RWPE2 (cell line): ENCODE data around the gene CCDC146.
A peak's percentile ranks its signal among the peaks of the same experiment; 100 is the strongest.

Experiments used
- ATAC-seq: fragments of 200-7000 bp; cut with Tn5 transposase; 3 replicates; pipeline ENCODE4 v1.9.1; 2021; ENCODE audit warnings: low read depth
- DNase-seq: peaks from one replicate; pipeline ENCODE4 v3.0.0-alpha.2; 2020; ENCODE audit warnings: low spot score
- H3K27ac ChIP-seq: fragments of 450-650 bp; 2 replicates; pipeline ENCODE4 v1.5.1; 2017; ENCODE audit warnings: mild to moderate bottlenecking; ENCODE audit not compliant: poor library complexity, severe bottlenecking
- H3K27me3 ChIP-seq: fragments of 250-450 bp; sonication (Bioruptor Pico); 2 replicates; pipeline ENCODE4 v1.5.1; 2021; ENCODE audit warnings: mild to moderate bottlenecking, moderate library complexity; ENCODE audit not compliant: insufficient read depth, poor library complexity, severe bottlenecking
- H3K36me3 ChIP-seq: fragments of 250-450 bp; sonication (Bioruptor Pico); 2 replicates; pipeline ENCODE4 v1.5.1; 2020; ENCODE audit warnings: low read depth, mild to moderate bottlenecking, moderate library complexity
- H3K4me1 ChIP-seq: fragments of 250-450 bp; sonication (Bioruptor Pico); 2 replicates; pipeline ENCODE4 v1.5.1; 2021; ENCODE audit warnings: mild to moderate bottlenecking, moderate library complexity; ENCODE audit not compliant: insufficient read depth, poor library complexity, severe bottlenecking
- H3K4me3 ChIP-seq: fragments of 250-450 bp; sonication (Bioruptor Pico); 2 replicates; pipeline ENCODE4 v1.5.1; 2021; ENCODE audit warnings: mild to moderate bottlenecking, moderate library complexity; ENCODE audit not compliant: severe bottlenecking
- H3K9me3 ChIP-seq: fragments of 250-450 bp; sonication (Bioruptor Pico); 2 replicates; pipeline ENCODE4 v1.5.1; 2021; ENCODE audit warnings: mild to moderate bottlenecking, moderate library complexity; ENCODE audit not compliant: severe bottlenecking
- CTCF ChIP-seq: fragments of 450-650 bp; IDR thresholded peaks from one replicate; pipeline ENCODE4 v1.5.1; 2017; ENCODE audit warnings: mild to moderate bottlenecking, moderate library complexity; ENCODE audit not compliant: poor library complexity, severe bottlenecking

Gene CCDC146

GRCh38 chr7:77313876-77314480, 191.6 kb downstream of the CCDC146 start:
- no peak overlapping the region for H3K27ac ChIP-seq
- TF ChIP-seq CTCF: no peak
- ATAC-seq (no peak), DNase-seq (no peak)
- peaks cover 13% of the 10 kb centered on the region for H3K4me1 ChIP-seq
- no peaks in the 10 kb centered on the region for H3K9me3 ChIP-seq
- no peaks in the 10 kb centered on the region for H3K36me3 ChIP-seq
- no peaks in the 10 kb centered on the region for H3K27me3 ChIP-seq
- no peak overlapping the region for H3K4me3 ChIP-seq

- H3K27ac ChIP-seq: no peak overlapping the region
- H3K4me3 ChIP-seq: no peak overlapping the region
- H3K27me3 ChIP-seq: no peaks in the 10 kb centered on the region
- DNase-seq (no peak), ATAC-seq (no peak)
- no peak for TF ChIP-seq CTCF
- peaks cover under 1% of the 10 kb centered on the region for H3K4me1 ChIP-seq
- no peaks in the 10 kb centered on the region for H3K9me3 ChIP-seq
- H3K36me3 ChIP-seq: no peaks in the 10 kb centered on the region
Observed at GRCh38 chr7:77315182-77315591, 192.8 kb downstream of the CCDC146 start.

- Histone ChIP-seq H3K4me3 (no peak overlapping the region), H3K9me3 (no peaks in the 10 kb centered on the region), H3K4me1 (no peaks in the 10 kb centered on the region), H3K27me3 (no peaks in the 10 kb centered on the region), H3K36me3 (no peaks in the 10 kb centered on the region), H3K27ac (no peak overlapping the region)
- DNase-seq (no peak), ATAC-seq (peak; percentile 52; the same call in 2 of the 3 replicates)
- TF ChIP-seq CTCF: no peak
Observed at GRCh38 chr7:77316219-77316978, 194.0 kb downstream of the CCDC146 start.

- H3K4me1 ChIP-seq: no peaks in the 10 kb centered on the region
- ATAC-seq (no peak), DNase-seq (no peak)
- H3K4me3 ChIP-seq: no peak overlapping the region
- no peak for TF ChIP-seq CTCF
- H3K36me3 ChIP-seq: no peaks in the 10 kb centered on the region
- H3K27me3 ChIP-seq: no peaks in the 10 kb centered on the region
- H3K9me3 ChIP-seq: no peaks in the 10 kb centered on the region
- H3K27ac ChIP-seq: no peak overlapping the region
Observed at GRCh38 chr7:77318019-77318418, 195.6 kb downstream of the CCDC146 start.

GRCh38 chr7:77320137-77320536, 197.7 kb downstream of the CCDC146 start:
- Histone ChIP-seq H3K27me3 (no peaks in the 10 kb centered on the region), H3K9me3 (no peaks in the 10 kb centered on the region), H3K27ac (no peak overlapping the region), H3K36me3 (no peaks in the 10 kb centered on the region), H3K4me1 (no peaks in the 10 kb centered on the region), H3K4me3 (no peak overlapping the region)
- DNase-seq (no peak), ATAC-seq (no peak)
- TF ChIP-seq CTCF: no peak
